VCaP (cell line): Measurements from ENCODE around the gene CRTC2.

ENCODE experiments used
- H3K27ac ChIP-seq: fragments of 450-650 bp; 2 replicates; pipeline ENCODE4 v1.5.1; 2017
- CTCF ChIP-seq: fragments of 450-650 bp; conservative IDR thresholded peaks from 2 replicates; pipeline ENCODE4 v1.5.1; 2017; ENCODE audit warnings: mild to moderate bottlenecking, moderate library complexity

CRTC2 gene

DNA sequence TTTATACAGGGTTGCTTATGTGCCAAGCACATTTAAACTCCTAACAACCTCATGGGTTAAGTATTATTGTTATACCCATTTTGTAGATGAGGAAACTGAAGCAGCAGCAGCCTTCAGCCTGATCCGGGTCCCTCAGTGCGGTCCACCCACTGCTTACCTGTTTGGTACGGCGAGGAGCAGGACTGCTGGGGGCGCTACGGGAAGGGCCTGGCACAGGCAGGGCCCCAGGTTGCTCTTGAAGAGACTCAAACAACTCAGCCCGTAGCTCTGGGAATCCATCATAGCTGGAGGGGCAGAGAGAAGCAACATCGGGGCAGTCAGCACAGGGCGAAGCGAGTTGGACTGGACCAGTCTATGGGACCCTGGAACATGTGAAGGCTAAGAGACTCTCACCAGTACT is 21.1 kb downstream of the CRTC2 start:
- H3K27ac ChIP-seq: no peak overlapping the region
- no peak for TF ChIP-seq CTCF

- no peak for TF ChIP-seq CTCF
- H3K27ac ChIP-seq: no peak overlapping the region
Observed at GRCh38 chr1:153936011-153936802, 22.2 kb downstream of the CRTC2 start.

DNA sequence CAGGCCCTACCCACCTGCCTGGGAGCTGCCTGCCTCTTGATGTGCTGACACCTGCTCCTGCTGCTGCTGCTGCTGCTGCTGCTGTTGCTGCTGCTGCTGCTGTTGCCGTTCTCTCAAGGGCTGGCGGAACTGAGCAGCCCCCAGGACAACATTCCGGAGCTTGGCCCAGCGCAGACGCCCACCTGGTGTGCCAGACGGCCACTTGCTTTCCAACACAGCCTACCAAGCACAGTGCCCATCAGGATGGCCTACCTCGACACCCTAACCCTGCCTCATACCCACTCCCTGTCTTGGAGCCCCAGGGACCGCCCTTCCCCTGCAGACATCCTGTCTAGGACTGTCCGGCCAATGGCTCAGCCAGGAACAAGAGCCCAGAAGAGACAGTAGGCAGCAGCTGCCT is 23.7 kb downstream of the CRTC2 start:
- no peak overlapping the region for H3K27ac ChIP-seq
- no peak for TF ChIP-seq CTCF

GRCh38 chr1:153933955-153934354 is 24.5 kb downstream of the CRTC2 start:
- no peak overlapping the region for H3K27ac ChIP-seq
- TF ChIP-seq CTCF: no peak

DNA sequence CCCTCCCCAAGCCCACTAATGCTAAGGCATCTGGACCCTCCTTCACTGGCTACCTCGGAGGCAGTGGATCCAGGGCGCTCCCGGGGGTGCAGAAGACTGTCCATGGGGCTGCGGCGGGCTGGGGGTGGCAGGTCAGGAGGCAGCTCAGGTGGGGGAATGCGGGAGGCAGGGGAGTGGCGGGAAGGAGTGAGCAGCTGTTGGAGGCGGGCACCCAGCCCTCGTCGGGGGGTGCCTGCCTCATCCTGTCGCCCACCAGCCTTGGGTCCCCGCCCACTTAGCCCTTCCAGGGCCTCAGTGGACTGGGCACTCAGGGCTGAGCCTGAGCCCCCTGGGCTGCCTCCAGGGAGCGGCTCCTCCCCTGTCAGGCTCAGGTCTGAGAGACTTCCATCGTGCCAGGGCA is 25.0 kb downstream of the CRTC2 start:
- TF ChIP-seq CTCF: no peak
- H3K27ac ChIP-seq: no peak overlapping the region

- H3K27ac ChIP-seq: no peak overlapping the region
- TF ChIP-seq CTCF: no peak
Observed at GRCh38 chr1:153932156-153933131, 26.0 kb downstream of the CRTC2 start.
